Ishikawa (cell line): ENCODE data around the gene PARD3.

Experiments used
- CEBPB ChIP-seq: IDR thresholded peaks from 2 replicates; pipeline ENCODE4 v1.6.1; 2012
- CREB1 ChIP-seq: IDR thresholded peaks from 2 replicates; pipeline ENCODE4 v1.6.1; 2012; ENCODE audit warnings: low read depth
- EGR1 ChIP-seq: IDR thresholded peaks from 2 replicates; pipeline ENCODE4 v1.6.1; 2012
- EP300 ChIP-seq: IDR thresholded peaks from 2 replicates; pipeline ENCODE4 v1.6.1; 2012; ENCODE audit warnings: borderline replicate concordance
- FOXM1 ChIP-seq: IDR thresholded peaks from 2 replicates; pipeline ENCODE4 v1.6.1; 2012; ENCODE audit warnings: low read depth, borderline replicate concordance
- MAX ChIP-seq: IDR thresholded peaks from 2 replicates; pipeline ENCODE4 v1.6.1; 2012
- NFIC ChIP-seq: IDR thresholded peaks from 2 replicates; pipeline ENCODE4 v1.6.1; 2012
- RAD21 ChIP-seq: IDR thresholded peaks from 2 replicates; pipeline ENCODE4 v1.6.1; 2012; ENCODE audit warnings: low read depth
- TAF1 ChIP-seq: IDR thresholded peaks from 2 replicates; pipeline ENCODE4 v1.6.1; 2012; ENCODE audit warnings: low read depth, mild to moderate bottlenecking
- TCF12 ChIP-seq: IDR thresholded peaks from 2 replicates; pipeline ENCODE4 v1.6.1; 2012; ENCODE audit warnings: low read depth
- TEAD4 ChIP-seq: IDR thresholded peaks from 2 replicates; pipeline ENCODE4 v1.6.1; 2012
- USF1 ChIP-seq: IDR thresholded peaks from 2 replicates; pipeline ENCODE4 v1.6.1; 2012
- YY1 ChIP-seq: IDR thresholded peaks from 2 replicates; pipeline ENCODE4 v1.6.1; 2012; ENCODE audit warnings: low read depth
- ZBTB7A ChIP-seq: IDR thresholded peaks from 2 replicates; pipeline ENCODE4 v1.6.1; 2012; ENCODE audit warnings: low read depth
- TF ChIP-seq, protein P1 (sequence below): IDR thresholded peaks from 2 replicates; pipeline ENCODE4 v1.6.1; 2012; ENCODE audit warnings: low read depth, mild to moderate bottlenecking

The PARD3 gene

GRCh38 chr10:34710391-34710751 lies 104.7 kb downstream of the PARD3 start:
- TF ChIP-seq TCF12 = no peak
- peak; percentile 33; the same call in 1 of the 2 replicates for TF ChIP-seq USF1

- TF ChIP-seq TAF1 (no peak), NFIC (no peak), USF1 (no peak), TCF12 (no peak), CREB1 (no peak), TEAD4 (no peak), EP300 (no peak), CEBPB (no peak), MAX (no peak), EGR1 (no peak), FOXM1 (no peak), RAD21 (no peak), YY1 (no peak)
Measured at GRCh38 chr10:34709637-34710390, 105.3 kb downstream of the PARD3 start.

GRCh38 chr10:34707656-34708055 lies 107.4 kb downstream of the PARD3 start:
- no peak for TF ChIP-seq FOXM1
- TF ChIP-seq EGR1 = no peak
- no peak for TF ChIP-seq TEAD4
- no peak for TF ChIP-seq CREB1
- TF ChIP-seq ZBTB7A = no peak
- no peak for TF ChIP-seq RAD21
- TF ChIP-seq USF1 = no peak
- TF ChIP-seq EP300 = no peak
- no peak for TF ChIP-seq YY1
- TF ChIP-seq NFIC = no peak
- TF ChIP-seq TAF1 = no peak
- TF ChIP-seq, protein P1, sequence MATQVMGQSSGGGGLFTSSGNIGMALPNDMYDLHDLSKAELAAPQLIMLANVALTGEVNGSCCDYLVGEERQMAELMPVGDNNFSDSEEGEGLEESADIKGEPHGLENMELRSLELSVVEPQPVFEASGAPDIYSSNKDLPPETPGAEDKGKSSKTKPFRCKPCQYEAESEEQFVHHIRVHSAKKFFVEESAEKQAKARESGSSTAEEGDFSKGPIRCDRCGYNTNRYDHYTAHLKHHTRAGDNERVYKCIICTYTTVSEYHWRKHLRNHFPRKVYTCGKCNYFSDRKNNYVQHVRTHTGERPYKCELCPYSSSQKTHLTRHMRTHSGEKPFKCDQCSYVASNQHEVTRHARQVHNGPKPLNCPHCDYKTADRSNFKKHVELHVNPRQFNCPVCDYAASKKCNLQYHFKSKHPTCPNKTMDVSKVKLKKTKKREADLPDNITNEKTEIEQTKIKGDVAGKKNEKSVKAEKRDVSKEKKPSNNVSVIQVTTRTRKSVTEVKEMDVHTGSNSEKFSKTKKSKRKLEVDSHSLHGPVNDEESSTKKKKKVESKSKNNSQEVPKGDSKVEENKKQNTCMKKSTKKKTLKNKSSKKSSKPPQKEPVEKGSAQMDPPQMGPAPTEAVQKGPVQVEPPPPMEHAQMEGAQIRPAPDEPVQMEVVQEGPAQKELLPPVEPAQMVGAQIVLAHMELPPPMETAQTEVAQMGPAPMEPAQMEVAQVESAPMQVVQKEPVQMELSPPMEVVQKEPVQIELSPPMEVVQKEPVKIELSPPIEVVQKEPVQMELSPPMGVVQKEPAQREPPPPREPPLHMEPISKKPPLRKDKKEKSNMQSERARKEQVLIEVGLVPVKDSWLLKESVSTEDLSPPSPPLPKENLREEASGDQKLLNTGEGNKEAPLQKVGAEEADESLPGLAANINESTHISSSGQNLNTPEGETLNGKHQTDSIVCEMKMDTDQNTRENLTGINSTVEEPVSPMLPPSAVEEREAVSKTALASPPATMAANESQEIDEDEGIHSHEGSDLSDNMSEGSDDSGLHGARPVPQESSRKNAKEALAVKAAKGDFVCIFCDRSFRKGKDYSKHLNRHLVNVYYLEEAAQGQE = no peak
- no peak for TF ChIP-seq TCF12
- no peak for TF ChIP-seq MAX
- no peak for TF ChIP-seq CEBPB

DNA sequence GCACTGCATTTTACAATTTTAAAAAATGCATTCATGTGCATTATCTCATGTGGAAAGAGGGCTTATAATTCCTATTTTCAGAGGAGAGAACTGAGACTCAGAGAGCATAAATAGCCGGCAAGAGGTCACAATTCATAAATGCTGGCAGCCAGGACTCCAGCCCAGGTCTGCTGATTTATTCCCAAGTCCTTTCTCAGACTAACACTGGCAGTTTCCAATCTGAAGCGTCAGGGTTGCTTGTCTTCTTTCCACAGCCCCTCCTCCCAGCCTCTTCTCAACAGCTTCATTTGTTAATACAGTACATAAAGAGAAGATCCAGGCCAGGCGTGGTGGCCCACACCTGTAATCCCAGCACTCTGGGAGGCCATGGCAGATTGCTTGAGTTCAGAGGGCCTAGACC lies 108.9 kb downstream of the PARD3 start:
- TF ChIP-seq RAD21 (no peak), USF1 (no peak), EP300 (no peak), EGR1 (no peak), TEAD4 (no peak), CEBPB (no peak), MAX (no peak), ZBTB7A (no peak), FOXM1 (no peak), CREB1 (no peak), TCF12 (no peak), NFIC (no peak)
- TF ChIP-seq, protein P1 = no peak

DNA sequence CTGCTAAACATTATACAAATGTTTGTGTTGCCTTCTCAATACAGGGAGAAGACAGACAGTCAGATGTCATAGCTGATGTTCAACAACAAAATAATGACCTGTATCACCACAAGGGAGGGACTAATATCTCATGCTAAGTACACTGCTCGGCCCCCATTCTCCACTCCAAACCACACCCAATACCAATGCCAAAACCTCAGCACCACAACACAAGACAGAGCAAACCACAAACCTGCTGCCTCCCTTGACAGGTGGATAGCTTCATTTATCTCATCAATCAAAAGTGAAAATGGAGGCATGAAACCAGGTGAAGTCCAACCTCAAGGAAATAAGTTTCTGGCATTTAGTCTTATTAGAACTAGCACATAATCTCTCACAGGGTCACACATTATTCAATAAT lies 109.5 kb downstream of the PARD3 start:
- no peak for TF ChIP-seq MAX
